Measurements from ENCODE around the gene TADA2A. TPM values are rescaled to one million over a fixed set of nuclear protein-coding genes. Genes with fewer than 3 reads are reported as not detected.
A peak's percentile ranks its signal among the peaks of the same experiment; 100 is the strongest.
"Not testable (repeated sequence)": the region's sequence is repeated elsewhere in the genome, so short reads cannot be mapped to it uniquely, and the experiment has no call there.

TADA2A gene
- total RNA-seq, 5 donors from 2014 or later (not counting 1 experiment from before 2014, with no cell fraction given): 14.5 to 27.3 (median 21.9) TPM

GRCh38 chr17:37405955-37406634 is 591 bp upstream of the TADA2A start:
- peak overlapping the region; percentile 61 for H3K27ac ChIP-seq (ENCODE audit: low read length)
- H3K27me3 Mint-ChIP-seq: no peaks in the 10 kb centered on the region
- H3K27me3 ChIP-seq (replicated peaks in 1 of 2; ENCODE audit: control insufficient read depth in 2 of 2, extremely low read depth in 1 of 2, insufficient read depth in 2 of 2, low read length in 1 of 2): no peaks in the 10 kb centered on the region
- peaks cover 35 to 48% (median 47%) of the 10 kb centered on the region in 3 donors for H3K4me1 Mint-ChIP-seq
- H3K4me3 Mint-ChIP-seq: peak overlapping the region; percentile 92 to 98 (median 93)
- H3K4me1 ChIP-seq (ENCODE audit: control insufficient read depth in 1 of 2, extremely low read depth in 1 of 2, insufficient read depth in 2 of 2, low read length in 2 of 2): peaks cover 8 to 23% of the 10 kb centered on the region in 2 experiments
- no peaks in the 10 kb centered on the region for H3K9me3 Mint-ChIP-seq
- ChIA-PET POLR2A (no interaction called here), CTCF (interaction anchor here in 1 of 2 donors (2.0 kb wide), 1 partner anchor 15 kb away, joined by 4 read pairs; no protein-coding TSS in a partner anchor)
- WGBS (ENCODE audit: insufficient coverage): 4% methylated on average over 16 of the region's 21 CpGs
- H3K36me3 ChIP-seq (ENCODE audit: control insufficient read depth in 2 of 2, extremely low read depth in 1 of 2, insufficient read depth in 1 of 2, low read length in 1 of 2): peaks cover 0 to 2% of the 10 kb centered on the region in 2 donors
- peak overlapping the region; percentile 88 to 93 for H3K4me3 ChIP-seq (ENCODE audit: control insufficient read depth in 1 of 2, extremely low read depth in 1 of 2, low read length in 1 of 2)
- DNase-seq (peak in 1 of 35 experiments; percentile 2), ATAC-seq (replicated peaks in 1 of 4) (peak in 3 of 4 experiments; percentile 2 to 50 (median 49))
- H3K27ac Mint-ChIP-seq: peak overlapping the region; percentile 87 to 89
- H3K9me3 ChIP-seq: no peaks in the 10 kb centered on the region
- H3K36me3 Mint-ChIP-seq: peaks cover 5% of the 10 kb centered on the region

GRCh38 chr17:37408145-37408479 is 1.4 kb downstream of the TADA2A start:
- H3K9me3 Mint-ChIP-seq; H3K27ac ChIP-seq (ENCODE audit: low read length); H3K9me3 ChIP-seq; H3K27me3 Mint-ChIP-seq; H3K36me3 Mint-ChIP-seq; H3K4me3 ChIP-seq (ENCODE audit: control insufficient read depth in 1 of 2, extremely low read depth in 1 of 2, low read length in 1 of 2); DNase-seq; H3K27me3 ChIP-seq (replicated peaks in 1 of 2; ENCODE audit: control insufficient read depth in 2 of 2, extremely low read depth in 1 of 2, insufficient read depth in 2 of 2, low read length in 1 of 2); ATAC-seq (replicated peaks in 1 of 4): not testable (repeated sequence)
- CTCF ChIA-PET: interaction anchor here in 1 of 2 donors (1.3 kb wide), 1 partner anchor 35 kb away, joined by 3 read pairs; no protein-coding TSS in a partner anchor
- H3K4me3 Mint-ChIP-seq: peak overlapping the region; percentile 94 to 98 (median 95)
- H3K4me1 ChIP-seq (ENCODE audit: control insufficient read depth in 1 of 2, extremely low read depth in 1 of 2, insufficient read depth in 2 of 2, low read length in 2 of 2): peaks cover 8 to 23% of the 10 kb centered on the region in 2 experiments
- H3K27ac Mint-ChIP-seq: peak overlapping the region in 1 of 2 donors; percentile 28
- POLR2A ChIA-PET: interaction anchor here in 1 of 2 donors (0.6 kb wide), 1 partner anchor 132 kb away, joined by 3 read pairs; no protein-coding TSS in a partner anchor
- H3K36me3 ChIP-seq (ENCODE audit: control insufficient read depth in 2 of 2, extremely low read depth in 1 of 2, insufficient read depth in 1 of 2, low read length in 1 of 2): peaks cover 0 to 12% of the 10 kb centered on the region in 2 donors
- H3K4me1 Mint-ChIP-seq: peaks cover 36 to 46% (median 43%) of the 10 kb centered on the region in 3 donors
- WGBS (ENCODE audit: insufficient coverage): 92% methylated on average over 13 of the region's 13 CpGs

GRCh38 chr17:37410357-37410756 is 3.7 kb downstream of the TADA2A start:
- H3K4me3 ChIP-seq (ENCODE audit: control insufficient read depth in 1 of 2, extremely low read depth in 1 of 2, low read length in 1 of 2): no peak overlapping the region
- H3K9me3 ChIP-seq: no peaks in the 10 kb centered on the region
- WGBS (ENCODE audit: insufficient coverage): 100% methylated on average over 3 of the region's 3 CpGs
- ATAC-seq (replicated peaks in 1 of 4) (no peak), DNase-seq (no peak)
- no peaks in the 10 kb centered on the region for H3K27me3 ChIP-seq (replicated peaks in 1 of 2; ENCODE audit: control insufficient read depth in 2 of 2, extremely low read depth in 1 of 2, insufficient read depth in 2 of 2, low read length in 1 of 2)
- H3K36me3 ChIP-seq (ENCODE audit: control insufficient read depth in 2 of 2, extremely low read depth in 1 of 2, insufficient read depth in 1 of 2, low read length in 1 of 2): peaks cover 8 to 20% of the 10 kb centered on the region in 2 donors
- Mint-ChIP-seq H3K9me3 (no peaks in the 10 kb centered on the region), H3K27ac (no peak overlapping the region), H3K4me3 (no peak overlapping the region), H3K27me3 (no peaks in the 10 kb centered on the region), H3K4me1 (peaks cover 31 to 37% (median 36%) of the 10 kb centered on the region in 3 donors), H3K36me3 (peaks cover 23% of the 10 kb centered on the region)
- ChIA-PET CTCF (interaction anchor here in 1 of 2 donors (0.6 kb wide), 1 partner anchor 32 kb away, joined by 3 read pairs; no protein-coding TSS in a partner anchor), POLR2A (interaction anchor here in 1 of 2 donors (0.6 to 0.7 kb wide), 2 partner anchors 60 to 134 kb away, joined by 3 to 4 read pairs; no protein-coding TSS in a partner anchor)
- H3K27ac ChIP-seq (ENCODE audit: low read length): no peak overlapping the region
- peaks cover 6 to 23% of the 10 kb centered on the region in 2 experiments for H3K4me1 ChIP-seq (ENCODE audit: control insufficient read depth in 1 of 2, extremely low read depth in 1 of 2, insufficient read depth in 2 of 2, low read length in 2 of 2)

GRCh38 chr17:37413875-37414519 is 7.3 kb downstream of the TADA2A start:
- no peak overlapping the region for H3K4me3 ChIP-seq (ENCODE audit: control insufficient read depth in 1 of 2, extremely low read depth in 1 of 2, low read length in 1 of 2)

GRCh38 chr17:37417852-37418251 is 11.2 kb downstream of the TADA2A start:
- Mint-ChIP-seq H3K36me3 (peaks cover 27% of the 10 kb centered on the region), H3K4me3 (no peak overlapping the region), H3K27me3 (no peaks in the 10 kb centered on the region), H3K4me1 (peaks cover 2 to 14% (median 8%) of the 10 kb centered on the region in 3 donors), H3K9me3 (no peaks in the 10 kb centered on the region), H3K27ac (no peak overlapping the region)
- Histone ChIP-seq H3K4me1 (ENCODE audit: control insufficient read depth in 1 of 2, extremely low read depth in 1 of 2, insufficient read depth in 2 of 2, low read length in 2 of 2) (no peaks in the 10 kb centered on the region), H3K27me3 (replicated peaks in 1 of 2; ENCODE audit: control insufficient read depth in 2 of 2, extremely low read depth in 1 of 2, insufficient read depth in 2 of 2, low read length in 1 of 2) (no peaks in the 10 kb centered on the region), H3K9me3 (no peaks in the 10 kb centered on the region), H3K4me3 (ENCODE audit: control insufficient read depth in 1 of 2, extremely low read depth in 1 of 2, low read length in 1 of 2) (no peak overlapping the region), H3K27ac (ENCODE audit: low read length) (no peak overlapping the region), H3K36me3 (ENCODE audit: control insufficient read depth in 2 of 2, extremely low read depth in 1 of 2, insufficient read depth in 1 of 2, low read length in 1 of 2) (peaks cover 12 to 15% of the 10 kb centered on the region in 2 donors)
- ATAC-seq (replicated peaks in 1 of 4): no peak
- no CpG with 5 or more reads among the region's 2 CpGs for WGBS (ENCODE audit: insufficient coverage)
- DNase-seq: no peak
- ChIA-PET CTCF (no interaction called here), POLR2A (no interaction called here)

More at GRCh38 chr17:37413875-37414519, 7.3 kb downstream of the TADA2A start:
- CTCF ChIA-PET: interaction anchor here in 1 of 2 donors (0.8 kb wide), 1 partner anchor 341 kb away, joined by 3 read pairs; no protein-coding TSS in a partner anchor
- Mint-ChIP-seq H3K4me3 (no peak overlapping the region), H3K9me3 (no peaks in the 10 kb centered on the region), H3K36me3 (peaks cover 26% of the 10 kb centered on the region), H3K4me1 (peaks cover 10 to 25% (median 14%) of the 10 kb centered on the region in 3 donors), H3K27me3 (no peaks in the 10 kb centered on the region), H3K27ac (peak overlapping the region in 1 of 2 donors; percentile 65)
- Histone ChIP-seq H3K27ac (ENCODE audit: low read length) (no peak overlapping the region), H3K9me3 (no peaks in the 10 kb centered on the region), H3K36me3 (ENCODE audit: control insufficient read depth in 2 of 2, extremely low read depth in 1 of 2, insufficient read depth in 1 of 2, low read length in 1 of 2) (peaks cover 8 to 27% of the 10 kb centered on the region in 2 donors), H3K27me3 (replicated peaks in 1 of 2; ENCODE audit: control insufficient read depth in 2 of 2, extremely low read depth in 1 of 2, insufficient read depth in 2 of 2, low read length in 1 of 2) (no peaks in the 10 kb centered on the region), H3K4me1 (ENCODE audit: control insufficient read depth in 1 of 2, extremely low read depth in 1 of 2, insufficient read depth in 2 of 2, low read length in 2 of 2) (no peaks in the 10 kb centered on the region)
- POLR2A ChIA-PET: no interaction called here
- 80% methylated on average over 2 of the region's 7 CpGs for WGBS (ENCODE audit: insufficient coverage)
- ATAC-seq (replicated peaks in 1 of 4) (no peak), DNase-seq (no peak)

- Mint-ChIP-seq H3K27ac (no peak overlapping the region), H3K9me3 (no peaks in the 10 kb centered on the region), H3K4me1 (peaks cover 0 to 2% (median 0%) of the 10 kb centered on the region in 3 donors), H3K36me3 (peaks cover 31% of the 10 kb centered on the region), H3K27me3 (no peaks in the 10 kb centered on the region), H3K4me3 (no peak overlapping the region)
- H3K36me3 ChIP-seq (ENCODE audit: control insufficient read depth in 2 of 2, extremely low read depth in 1 of 2, insufficient read depth in 1 of 2, low read length in 1 of 2): peaks cover 7 to 40% of the 10 kb centered on the region in 2 donors
- no peaks in the 10 kb centered on the region for H3K9me3 ChIP-seq
- DNase-seq: no peak
- POLR2A ChIA-PET: no interaction called here
- no peak overlapping the region for H3K27ac ChIP-seq (ENCODE audit: low read length)
- WGBS (ENCODE audit: insufficient coverage): 100% methylated on average over 1 of the region's 4 CpGs
- no peak for ATAC-seq (replicated peaks in 1 of 4)
- no peaks in the 10 kb centered on the region for H3K27me3 ChIP-seq (replicated peaks in 1 of 2; ENCODE audit: control insufficient read depth in 2 of 2, extremely low read depth in 1 of 2, insufficient read depth in 2 of 2, low read length in 1 of 2)
- no peaks in the 10 kb centered on the region for H3K4me1 ChIP-seq (ENCODE audit: control insufficient read depth in 1 of 2, extremely low read depth in 1 of 2, insufficient read depth in 2 of 2, low read length in 2 of 2)
- no peak overlapping the region for H3K4me3 ChIP-seq (ENCODE audit: control insufficient read depth in 1 of 2, extremely low read depth in 1 of 2, low read length in 1 of 2)
- CTCF ChIA-PET: interaction anchor here in 1 of 2 donors (0.6 kb wide), 1 partner anchor 18 kb away, joined by 5 read pairs; no protein-coding TSS in a partner anchor
These were observed 16.4 kb downstream of the TADA2A start for GRCh38 chr17:37422971-37423625.

All from T-cell (primary cell).